Measurements from ENCODE around the gene CPNE7. TPM values are rescaled to one million over a fixed set of nuclear protein-coding genes. Genes with fewer than 3 reads are reported as not detected.

Gene CPNE7
- total and polyA plus RNA-seq, 2 experiments from 2014 or later, result 1.6 to 2.2 TPM

DNA sequence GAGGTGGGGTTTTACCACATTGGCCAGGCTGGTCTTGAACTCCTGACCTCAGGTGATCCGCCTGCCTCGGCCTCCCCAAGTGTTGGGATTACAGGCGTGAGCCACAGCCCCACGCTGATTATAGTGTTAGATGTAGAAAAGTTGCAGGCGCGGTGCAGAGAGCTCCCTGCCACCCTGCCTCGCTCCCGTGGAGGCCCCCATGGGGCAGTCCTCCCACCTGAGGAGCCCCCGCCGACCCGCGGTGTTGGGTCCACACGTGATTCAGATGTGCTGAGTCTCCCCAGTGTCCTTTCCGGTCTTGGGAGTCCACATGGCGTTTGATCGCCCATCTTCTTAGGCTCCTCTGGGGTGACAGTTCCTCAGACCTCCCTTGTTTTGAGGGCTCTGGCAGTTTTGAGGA lies 20.3 kb upstream of the CPNE7 start:
- DNase-seq (ENCODE audit: low read depth in 1 of 2, low spot score in 1 of 2), result no peak
- H3K36me3 ChIP-seq, result peaks cover 27% of the 10 kb centered on the region
- H3K4me1 ChIP-seq (ENCODE audit: low read depth), result no peaks in the 10 kb centered on the region
- TF ChIP-seq, protein P1, sequence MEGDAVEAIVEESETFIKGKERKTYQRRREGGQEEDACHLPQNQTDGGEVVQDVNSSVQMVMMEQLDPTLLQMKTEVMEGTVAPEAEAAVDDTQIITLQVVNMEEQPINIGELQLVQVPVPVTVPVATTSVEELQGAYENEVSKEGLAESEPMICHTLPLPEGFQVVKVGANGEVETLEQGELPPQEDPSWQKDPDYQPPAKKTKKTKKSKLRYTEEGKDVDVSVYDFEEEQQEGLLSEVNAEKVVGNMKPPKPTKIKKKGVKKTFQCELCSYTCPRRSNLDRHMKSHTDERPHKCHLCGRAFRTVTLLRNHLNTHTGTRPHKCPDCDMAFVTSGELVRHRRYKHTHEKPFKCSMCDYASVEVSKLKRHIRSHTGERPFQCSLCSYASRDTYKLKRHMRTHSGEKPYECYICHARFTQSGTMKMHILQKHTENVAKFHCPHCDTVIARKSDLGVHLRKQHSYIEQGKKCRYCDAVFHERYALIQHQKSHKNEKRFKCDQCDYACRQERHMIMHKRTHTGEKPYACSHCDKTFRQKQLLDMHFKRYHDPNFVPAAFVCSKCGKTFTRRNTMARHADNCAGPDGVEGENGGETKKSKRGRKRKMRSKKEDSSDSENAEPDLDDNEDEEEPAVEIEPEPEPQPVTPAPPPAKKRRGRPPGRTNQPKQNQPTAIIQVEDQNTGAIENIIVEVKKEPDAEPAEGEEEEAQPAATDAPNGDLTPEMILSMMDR (IDR thresholded peaks at IDR 0.05; ENCODE audit: low read depth, low read length), result no peak
- no peak overlapping the region for H3K4me3 ChIP-seq
- H3K9me3 ChIP-seq (ENCODE audit: low read depth), result no peaks in the 10 kb centered on the region
- no peak overlapping the region for H3K27ac ChIP-seq
- H3K27me3 ChIP-seq, result no peaks in the 10 kb centered on the region

DNA sequence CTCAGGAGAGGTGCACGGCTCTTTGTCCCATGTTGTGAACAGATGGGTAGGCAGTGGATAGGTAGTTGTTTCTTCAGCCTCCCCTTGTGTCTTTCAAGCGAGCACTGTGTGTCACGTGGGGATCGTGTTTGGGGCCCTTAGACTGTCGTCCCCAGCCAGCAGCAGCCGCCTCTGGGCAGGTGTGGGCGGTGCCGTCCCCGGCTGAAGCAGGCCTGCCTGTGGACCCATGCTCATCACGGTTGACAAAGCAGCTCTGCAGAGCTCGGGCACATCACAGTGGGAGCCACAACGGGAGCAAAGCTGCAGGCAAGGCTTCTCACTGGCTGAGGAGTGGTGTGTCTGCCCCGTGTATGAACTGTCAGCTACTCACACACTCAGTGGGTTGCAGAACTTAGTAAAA lies 19.8 kb upstream of the CPNE7 start:
- Histone ChIP-seq H3K4me3 (no peak overlapping the region), H3K27me3 (no peaks in the 10 kb centered on the region), H3K9me3 (ENCODE audit: low read depth) (no peaks in the 10 kb centered on the region), H3K36me3 (peaks cover 25% of the 10 kb centered on the region), H3K4me1 (ENCODE audit: low read depth) (no peaks in the 10 kb centered on the region), H3K27ac (no peak overlapping the region)
- TF ChIP-seq, protein P1 (IDR thresholded peaks at IDR 0.05; ENCODE audit: low read depth, low read length), result no peak
- DNase-seq (ENCODE audit: low read depth in 1 of 2, low spot score in 1 of 2), result no peak

DNA sequence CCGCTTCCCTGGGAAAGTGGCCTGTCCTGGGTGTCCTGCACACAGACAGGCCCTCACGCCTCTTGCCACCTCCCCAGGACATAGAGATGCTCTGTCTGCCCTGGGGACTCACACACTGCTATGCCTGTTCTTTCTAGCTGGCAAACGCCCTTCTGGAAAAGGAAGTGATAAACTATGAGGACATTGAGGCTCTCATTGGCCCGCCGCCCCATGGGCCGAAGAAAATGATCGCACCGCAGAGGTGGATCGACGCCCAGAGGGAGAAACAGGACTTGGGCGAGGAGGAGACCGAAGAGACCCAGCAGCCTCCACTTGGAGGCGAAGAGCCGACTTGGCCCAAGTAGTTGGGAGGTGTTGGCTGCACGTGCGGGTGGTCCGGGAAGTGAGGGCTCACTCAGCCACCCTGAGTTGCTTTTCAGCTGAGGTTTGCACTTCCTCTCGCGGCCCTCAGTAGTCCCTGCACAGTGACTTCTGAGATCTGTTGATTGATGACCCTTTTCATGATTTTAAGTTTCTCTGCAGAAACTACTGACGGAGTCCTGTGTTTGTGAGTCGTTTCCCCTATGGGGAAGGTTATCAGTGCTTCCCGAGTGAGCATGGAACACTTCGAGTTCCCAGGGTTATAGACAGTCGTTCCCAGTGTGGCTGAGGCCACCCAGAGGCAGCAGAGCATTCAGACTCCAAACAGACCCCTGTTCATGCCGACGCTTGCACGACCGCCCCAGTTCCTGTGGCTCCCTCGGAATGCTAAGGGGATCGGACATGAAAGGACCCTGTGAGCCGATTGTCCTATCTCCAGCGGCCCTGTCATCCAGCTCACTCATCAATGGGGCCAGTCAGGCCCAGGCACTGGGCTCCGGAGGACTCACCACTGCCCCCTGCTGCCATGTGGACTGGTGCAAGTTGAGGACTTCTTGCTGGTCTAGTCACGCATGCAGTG lies 18.5 kb upstream of the CPNE7 start:
- peaks cover 7% of the 10 kb centered on the region for H3K4me1 ChIP-seq (ENCODE audit: low read depth)
- TF ChIP-seq, protein P1 (IDR thresholded peaks at IDR 0.05; ENCODE audit: low read depth, low read length), result peak; percentile 94
- peak overlapping the region; percentile 84 for H3K27ac ChIP-seq

DNA sequence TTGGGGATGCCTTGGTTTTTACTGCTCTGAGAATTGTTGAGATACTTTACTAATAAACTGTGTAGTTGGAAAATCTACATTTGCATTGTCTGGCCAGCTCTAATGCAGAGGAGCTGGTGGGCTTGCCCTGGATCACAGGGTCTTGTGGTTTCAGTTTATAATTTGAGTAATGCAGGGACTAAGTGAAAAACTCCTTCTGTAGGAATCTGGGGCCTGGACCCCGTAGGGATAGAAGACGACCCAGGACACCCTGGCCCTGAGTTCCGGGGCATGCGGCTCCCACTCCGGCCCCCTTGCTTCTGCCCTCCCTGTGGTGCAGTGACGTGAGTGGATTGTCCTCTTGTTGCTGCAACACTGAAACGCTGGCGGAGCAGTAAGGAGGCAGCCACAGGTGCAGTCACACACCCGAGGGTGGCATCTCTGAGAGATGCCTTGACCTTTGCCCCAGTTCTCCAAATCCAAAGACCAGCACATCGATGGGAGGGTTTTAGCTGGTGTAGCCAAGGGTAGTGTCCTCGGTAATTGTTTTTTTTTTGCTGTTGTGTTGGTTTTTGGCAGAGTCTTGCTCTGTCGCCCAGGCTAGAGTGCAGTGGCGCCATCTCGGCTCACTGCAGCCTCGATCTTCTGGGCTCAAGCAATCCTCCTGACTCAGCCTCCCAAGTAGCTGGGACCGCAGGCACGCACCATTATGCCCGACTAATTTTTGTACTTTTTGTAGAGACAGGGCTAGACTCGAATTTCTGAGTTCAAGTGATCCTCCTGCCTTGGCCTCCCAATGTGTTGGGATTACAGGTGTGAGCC lies 17.7 kb upstream of the CPNE7 start:
- H3K36me3 ChIP-seq, result peaks cover 29% of the 10 kb centered on the region
- H3K4me1 ChIP-seq (ENCODE audit: low read depth), result peaks cover 8% of the 10 kb centered on the region
- TF ChIP-seq, protein P1 (IDR thresholded peaks at IDR 0.05; ENCODE audit: low read depth, low read length), result no peak
- no peak for DNase-seq (ENCODE audit: low read depth in 1 of 2, low spot score in 1 of 2)
- no peak overlapping the region for H3K4me3 ChIP-seq
- peak overlapping the region; percentile 84 for H3K27ac ChIP-seq
- no peaks in the 10 kb centered on the region for H3K27me3 ChIP-seq
- H3K9me3 ChIP-seq (ENCODE audit: low read depth), result no peaks in the 10 kb centered on the region

More for the DNA sequence above, 18.5 kb upstream of the CPNE7 start:
- Histone ChIP-seq H3K27me3 (no peaks in the 10 kb centered on the region), H3K4me3 (no peak overlapping the region), H3K9me3 (ENCODE audit: low read depth) (no peaks in the 10 kb centered on the region), H3K36me3 (peaks cover 24% of the 10 kb centered on the region)
- DNase-seq (ENCODE audit: low read depth in 1 of 2, low spot score in 1 of 2), result peak; percentile 81 to 83

DNA sequence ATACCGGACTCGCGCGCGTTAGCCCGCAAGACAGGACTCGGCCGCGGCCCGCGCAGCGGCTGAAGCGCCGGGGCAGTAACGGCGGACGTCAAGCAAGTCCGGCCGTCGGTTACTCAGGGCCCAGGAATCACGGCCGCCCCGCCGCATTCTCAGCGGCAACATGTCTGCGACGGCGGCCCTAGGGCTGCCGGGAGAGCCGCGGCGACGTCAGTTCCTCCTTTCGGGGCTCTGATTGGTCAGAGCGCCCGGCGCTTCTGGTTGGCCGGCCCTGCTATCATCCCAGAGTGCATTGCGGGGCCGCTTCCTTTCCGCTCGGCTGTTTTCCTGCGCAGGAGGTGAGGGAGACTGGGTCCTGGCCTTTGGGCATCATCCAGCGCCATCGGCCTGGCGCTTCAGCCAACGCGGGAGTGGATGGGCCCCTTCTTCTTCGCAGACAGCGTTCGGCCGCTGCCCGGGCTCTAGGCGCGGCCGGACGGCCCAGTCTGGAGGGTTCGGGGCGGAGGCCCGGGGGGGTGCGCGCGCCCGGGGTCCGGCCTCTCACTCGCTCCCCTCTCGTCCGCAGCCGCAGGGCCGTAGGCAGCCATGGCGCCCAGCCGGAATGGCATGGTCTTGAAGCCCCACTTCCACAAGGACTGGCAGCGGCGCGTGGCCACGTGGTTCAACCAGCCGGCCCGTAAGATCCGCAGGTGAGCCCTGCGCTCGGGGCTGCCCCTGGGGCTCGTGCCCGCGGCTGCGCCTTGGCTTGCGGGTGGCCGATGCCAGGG lies 15.0 kb upstream of the CPNE7 start, which contains the start of gene RPL13:
TSS of gene RPL13 (plus strand) at position 305 of the 764 bp plus-strand sequence. CDS start at position 583, 278 bp downstream.
- Histone ChIP-seq H3K4me3 (peak within 1 kb of the TSS; percentile 72), H3K9me3 (ENCODE audit: low read depth) (no peaks in the 10 kb centered on the region), H3K27ac (peak within 1 kb of the TSS; percentile 98), H3K4me1 (ENCODE audit: low read depth) (peaks cover 12% of the 10 kb centered on the region), H3K27me3 (no peaks in the 10 kb centered on the region), H3K36me3 (peaks cover 36% of the 10 kb centered on the region)
- DNase-seq (ENCODE audit: low read depth in 1 of 2, low spot score in 1 of 2), result peak; percentile 97 to 98
- TF ChIP-seq, protein P1 (IDR thresholded peaks at IDR 0.05; ENCODE audit: low read depth, low read length), result no peak

Data from cardiac muscle cell (in vitro differentiated cells and primary cell).